HuH-7 (cell line): ENCODE results near the gene ANXA11.

Experiments used
- DNase-seq: peaks from one replicate; pipeline ENCODE4 v3.0.0; 2011; ENCODE audit warnings: low spot score

Gene ANXA11

GRCh38 chr10:80104066-80104926, 101.0 kb downstream of the ANXA11 start:
- no peak for DNase-seq
